ENCODE data around the gene NEMP2.

NEMP2 gene

GRCh38 chr2:190553254-190553653, 18.7 kb upstream of the NEMP2 start:
- H3K27ac ChIP-seq = no peak overlapping the region
- TF ChIP-seq ZFX (IDR thresholded peaks at IDR 0.05; ENCODE audit: borderline replicate concordance) (no peak), CTCF (IDR thresholded peaks at IDR 0.05) (no peak)

- no peak overlapping the region for H3K27ac ChIP-seq
- no peak for TF ChIP-seq CTCF (IDR thresholded peaks at IDR 0.05)
- no peak for TF ChIP-seq ZFX (IDR thresholded peaks at IDR 0.05; ENCODE audit: borderline replicate concordance)
These were observed 17.4 kb upstream of the NEMP2 start for GRCh38 chr2:190551928-190552327.

- no peak overlapping the region for H3K27ac ChIP-seq
- TF ChIP-seq CTCF (IDR thresholded peaks at IDR 0.05) = peak; percentile 11; the same call in 1 of the 2 replicates
- no peak for TF ChIP-seq ZFX (IDR thresholded peaks at IDR 0.05; ENCODE audit: borderline replicate concordance)
These were observed 15.6 kb upstream of the NEMP2 start for GRCh38 chr2:190550137-190550536.

- TF ChIP-seq CTCF (IDR thresholded peaks at IDR 0.05) (no peak), ZFX (IDR thresholded peaks at IDR 0.05; ENCODE audit: borderline replicate concordance) (no peak)
- H3K27ac ChIP-seq = no peak overlapping the region
These were observed 13.4 kb upstream of the NEMP2 start for GRCh38 chr2:190547886-190548285.

GRCh38 chr2:190546734-190547133, 12.2 kb upstream of the NEMP2 start:
- TF ChIP-seq ZFX (IDR thresholded peaks at IDR 0.05; ENCODE audit: borderline replicate concordance) (no peak), CTCF (IDR thresholded peaks at IDR 0.05) (no peak)
- no peak overlapping the region for H3K27ac ChIP-seq

DNA sequence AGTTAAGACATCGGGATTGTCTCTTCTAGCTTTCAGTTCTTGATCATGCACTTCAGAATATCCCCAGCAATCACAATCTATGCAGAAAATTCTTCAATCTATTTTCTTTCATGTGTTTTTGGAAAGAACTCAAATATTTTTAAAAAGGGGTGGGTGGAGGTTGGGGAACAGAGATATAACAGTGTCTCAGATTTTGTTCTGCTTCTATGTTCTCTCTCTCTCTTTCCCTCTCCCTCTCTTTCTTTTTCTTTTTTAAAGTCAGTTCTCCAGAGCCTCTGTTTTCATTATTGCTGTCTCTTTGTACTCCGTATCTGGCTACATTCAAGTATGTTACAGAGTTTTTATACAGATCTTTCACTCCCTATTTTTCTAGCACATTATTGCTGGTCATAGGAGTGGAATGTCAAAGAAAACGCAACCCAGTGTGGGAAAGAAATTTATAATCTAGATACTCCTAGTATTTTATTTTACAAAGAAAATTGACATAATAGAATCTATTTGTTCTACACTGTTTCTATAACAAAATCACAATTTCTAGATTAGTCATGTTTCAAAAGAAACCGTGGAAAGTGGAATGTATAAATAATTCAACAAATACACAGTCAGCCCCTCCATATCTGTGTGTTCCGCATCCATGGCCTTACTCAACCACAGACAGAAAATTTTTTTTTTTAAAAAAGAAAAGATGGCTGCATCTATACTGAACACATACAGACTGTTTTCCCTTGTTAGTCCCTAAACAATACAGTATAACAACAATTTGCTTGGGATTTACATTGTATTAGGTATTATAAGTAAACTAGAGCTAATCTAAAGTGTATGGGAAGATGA, 11.2 kb upstream of the NEMP2 start:
- TF ChIP-seq CTCF (IDR thresholded peaks at IDR 0.05) (no peak), ZFX (IDR thresholded peaks at IDR 0.05; ENCODE audit: borderline replicate concordance) (no peak)
- no peak overlapping the region for H3K27ac ChIP-seq

- TF ChIP-seq CTCF (IDR thresholded peaks at IDR 0.05) (no peak), ZFX (IDR thresholded peaks at IDR 0.05; ENCODE audit: borderline replicate concordance) (no peak)
These were observed 10.6 kb upstream of the NEMP2 start for GRCh38 chr2:190545093-190545492.

More at GRCh38 chr2:190545093-190545492, 10.6 kb upstream of the NEMP2 start:
- H3K27ac ChIP-seq = no peak overlapping the region
